Neural cell (in vitro differentiated cells): Measurements from ENCODE around the gene ADD3.
"Not testable (repeated sequence)": the region's sequence is repeated elsewhere in the genome, so short reads cannot be mapped to it uniquely, and the experiment has no call there.

Source experiments
- CTCF ChIP-seq: fragments of 450-650 bp; IDR thresholded peaks from 2 replicates; pipeline ENCODE4 v1.5.1; 2014; ENCODE audit warnings: antibody characterized with exemption, mild to moderate bottlenecking, moderate library complexity; ENCODE audit not compliant: poor library complexity, severe bottlenecking
- EP300 ChIP-seq: fragments of 450-650 bp; conservative IDR thresholded peaks from 2 replicates; pipeline ENCODE4 v1.6.1; 2014; ENCODE audit warnings: antibody characterized with exemption, mild to moderate bottlenecking, moderate library complexity; ENCODE audit not compliant: poor library complexity, severe bottlenecking
- POLR2AphosphoS5 ChIP-seq: IDR thresholded peaks from 2 replicates; pipeline ENCODE4 v1.6.1; 2012
- REST ChIP-seq: IDR thresholded peaks from 2 replicates; pipeline ENCODE4 v1.6.1; 2012; ENCODE audit warnings: borderline replicate concordance
- TAF1 ChIP-seq: IDR thresholded peaks from 2 replicates; pipeline ENCODE4 v1.6.1; 2012; ENCODE audit warnings: low read depth

GRCh38 chr10:110048145-110048544, 40.4 kb downstream of the ADD3 start:
- TF ChIP-seq EP300, TAF1, CTCF, POLR2AphosphoS5, REST: not testable (repeated sequence)
